Pancreas (tissue), 10 donors: ENCODE measurements around the gene CFAP298. TPM values are rescaled to one million over a fixed set of nuclear protein-coding genes. Genes with fewer than 3 reads are reported as not detected.

Experiments
- ATAC-seq, 4 donors: fragments of 200-7000 bp; cut with Tn5 transposase; one replicate each; pipeline versions ENCODE4 v1.8.0 to v1.9.1; 2020; ENCODE audit warnings: mild to moderate bottlenecking in 4 of 4, moderate library complexity in 4 of 4
- DNase-seq, 6 donors: peaks; one replicate each; pipeline ENCODE4 v3.0.0-alpha.2; 2020
- FAIRE-seq: peaks from 2 replicates; lab custom pipeline; 2012; peaks lifted over from hg19 to GRCh38; lab: Jason Lieb, UNC
- H3K27ac ChIP-seq, 4 donors: fragments of 200-600 bp; sonication (generic); 1 replicate in 3 of 4; 2 replicates in 1 of 4; pipeline versions ENCODE4 v1.5.0 to v1.8.0; 2020
- H3K27me3 ChIP-seq, 4 donors: fragments of 200-600 bp; one replicate each; pipeline ENCODE4 v1.8.0; 2021
- H3K36me3 ChIP-seq, 3 donors: fragments of 200-600 bp; sonication (generic) in 1 of 3; one replicate each; pipeline versions ENCODE4 v1.5.0 to v1.8.0; 2020 to 2021
- H3K4me1 ChIP-seq, 3 donors: fragments of 200-600 bp; one replicate each; pipeline ENCODE4 v1.8.0; 2021
- H3K4me3 ChIP-seq, 4 donors: fragments of 200-600 bp; sonication (generic) in 2 of 4; one replicate each; pipeline versions ENCODE4 v1.5.0 to v1.8.0; 2020 to 2021
- H3K9me3 ChIP-seq, 4 donors: fragments of 200-600 bp; one replicate each; pipeline ENCODE4 v1.8.0; 2021
- WGBS, 2 donors: extraction: QIAGEN DNeasy Blood & Tissue Kit; methylation state at CpG; one replicate each; pipeline ENCODE4 v1.1.7; 2013; 5-methylcytosine and 5-hydroxymethylcytosine counted together
- intact Hi-C, 3 donors: fragments of 100-400 bp; cut with DNase I; formaldehyde crosslinking; loops; one replicate each; pipeline versions ENCODE4 v1.11.1 to v1.14.2; 2022
- polyA plus RNA-seq, 2 donors: library from polyadenylated mRNA; stranded (reverse); fragments of 200-250 nt; gene quantifications; one replicate each; pipeline ENCODE4 v1.2.3, GENCODE V29; 2013
- total RNA-seq, 6 donors: library from RNA; stranded (reverse); fragmentation: NEBNext Ultra II Directional in 4 of 6; extraction: Animal tissue kit (Norgen Biotek cat#: 25700) in 4 of 6; gene quantifications; one replicate each; pipeline versions ENCODE4 v1.2.1 to v1.2.4, GENCODE V29; 2021 to 2023
- TF ChIP-seq, protein P1 (sequence below), 4 donors: fragments of 200-600 bp; sonication (generic) in 3 of 4; IDR thresholded peaks; one replicate each; pipeline versions ENCODE4 v1.5.0 to v1.8.0; 2021; ENCODE audit warnings: antibody characterized with exemption in 4 of 4
- donor health status: healthy with polysubstance abuse.
- donor health status: DM: no; HTN: no; CAD: no; lungs with moderate emphysema.
- donor health status: DM: no; HTN: no; CAD: no.
- donor health status: control.
- donor health status: control.
- donor health status: Bipolar disorder and iron deficiency.
- donor health status: DM: yes; HTN: yes; CAD: no.
- donor health status: DM: no; HTN: no; CAD: no.
- donor health status: DM: no; HTN: no; CAD: no.
- donor health status: DM: yes; HTN: yes; CAD: no.

The CFAP298 gene
- total and polyA plus RNA-seq, 8 donors: 11.8 to 36.2 (median 21.1) TPM

DNA sequence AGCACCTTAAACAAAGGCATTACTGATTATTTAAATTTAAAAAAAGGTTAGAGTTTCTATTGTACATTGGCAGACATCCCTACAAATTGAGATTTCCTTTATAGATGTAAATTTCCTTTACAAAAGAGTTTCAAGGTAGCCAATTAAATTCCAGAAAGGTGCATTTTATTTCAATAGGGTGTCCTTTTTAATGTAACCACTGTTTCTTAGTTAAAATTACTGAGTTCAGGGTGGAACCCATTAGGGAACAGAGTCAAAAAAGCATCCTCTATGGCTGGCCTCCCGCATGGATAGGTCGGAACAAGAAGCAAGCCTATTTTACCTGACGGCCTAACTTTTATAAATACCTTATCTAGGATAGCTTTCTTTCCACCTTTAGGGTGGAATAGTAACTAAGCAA lies 51.3 kb downstream of the CFAP298 start:
- TF ChIP-seq, protein P1, sequence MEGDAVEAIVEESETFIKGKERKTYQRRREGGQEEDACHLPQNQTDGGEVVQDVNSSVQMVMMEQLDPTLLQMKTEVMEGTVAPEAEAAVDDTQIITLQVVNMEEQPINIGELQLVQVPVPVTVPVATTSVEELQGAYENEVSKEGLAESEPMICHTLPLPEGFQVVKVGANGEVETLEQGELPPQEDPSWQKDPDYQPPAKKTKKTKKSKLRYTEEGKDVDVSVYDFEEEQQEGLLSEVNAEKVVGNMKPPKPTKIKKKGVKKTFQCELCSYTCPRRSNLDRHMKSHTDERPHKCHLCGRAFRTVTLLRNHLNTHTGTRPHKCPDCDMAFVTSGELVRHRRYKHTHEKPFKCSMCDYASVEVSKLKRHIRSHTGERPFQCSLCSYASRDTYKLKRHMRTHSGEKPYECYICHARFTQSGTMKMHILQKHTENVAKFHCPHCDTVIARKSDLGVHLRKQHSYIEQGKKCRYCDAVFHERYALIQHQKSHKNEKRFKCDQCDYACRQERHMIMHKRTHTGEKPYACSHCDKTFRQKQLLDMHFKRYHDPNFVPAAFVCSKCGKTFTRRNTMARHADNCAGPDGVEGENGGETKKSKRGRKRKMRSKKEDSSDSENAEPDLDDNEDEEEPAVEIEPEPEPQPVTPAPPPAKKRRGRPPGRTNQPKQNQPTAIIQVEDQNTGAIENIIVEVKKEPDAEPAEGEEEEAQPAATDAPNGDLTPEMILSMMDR (IDR thresholded peaks at IDR 0.05): no peak
- FAIRE-seq (no peak), DNase-seq (no peak), ATAC-seq (no peak)
- Histone ChIP-seq H3K4me1 (no peaks in the 10 kb centered on the region), H3K36me3 (no peaks in the 10 kb centered on the region), H3K9me3 (no peaks in the 10 kb centered on the region), H3K27ac (no peak overlapping the region), H3K4me3 (no peak overlapping the region), H3K27me3 (no peaks in the 10 kb centered on the region)
- WGBS, 2 donors: 94 to 95% methylated on average over 3 of the region's 3 CpGs
- intact Hi-C loops: no loop called here

DNA sequence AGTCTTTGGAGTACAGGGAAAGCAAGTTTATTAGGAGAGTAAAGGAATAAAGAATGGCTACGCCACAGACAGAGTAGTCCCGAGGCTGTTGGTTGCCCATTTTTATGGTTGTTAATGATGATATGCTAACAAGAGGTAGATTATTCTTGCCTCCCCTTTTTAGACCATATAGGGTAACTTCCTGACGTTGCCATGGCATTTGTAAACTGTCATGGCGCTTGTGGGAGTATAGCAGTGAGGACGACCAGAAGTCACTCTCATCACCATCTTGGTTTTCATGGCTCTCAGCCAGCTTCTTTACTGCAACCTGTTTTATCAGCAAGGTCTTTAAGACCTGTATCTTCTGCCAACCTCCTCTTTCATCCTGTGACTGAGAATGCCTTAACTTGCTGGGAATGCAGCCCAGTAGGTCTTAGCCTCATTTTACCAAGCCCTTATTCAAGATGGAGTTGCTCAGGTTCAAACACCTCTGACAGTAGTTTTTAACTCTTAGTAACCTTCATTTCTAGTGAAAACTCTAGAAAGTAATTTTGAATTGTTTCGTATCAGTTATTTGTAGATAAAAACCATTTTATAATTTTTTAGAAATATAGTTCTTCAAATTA lies 53.1 kb downstream of the CFAP298 start:
- Histone ChIP-seq H3K36me3 (no peaks in the 10 kb centered on the region), H3K4me3 (no peak overlapping the region), H3K27me3 (no peaks in the 10 kb centered on the region), H3K9me3 (no peaks in the 10 kb centered on the region), H3K4me1 (no peaks in the 10 kb centered on the region), H3K27ac (no peak overlapping the region)
- 81 to 87% methylated on average over 6 of the region's 6 CpGs for WGBS, 2 donors
- no peak for DNase-seq
- intact Hi-C loops: no loop called here
- ATAC-seq: no peak
- peak; percentile 57 for FAIRE-seq
- TF ChIP-seq, protein P1 (IDR thresholded peaks at IDR 0.05): no peak

DNA sequence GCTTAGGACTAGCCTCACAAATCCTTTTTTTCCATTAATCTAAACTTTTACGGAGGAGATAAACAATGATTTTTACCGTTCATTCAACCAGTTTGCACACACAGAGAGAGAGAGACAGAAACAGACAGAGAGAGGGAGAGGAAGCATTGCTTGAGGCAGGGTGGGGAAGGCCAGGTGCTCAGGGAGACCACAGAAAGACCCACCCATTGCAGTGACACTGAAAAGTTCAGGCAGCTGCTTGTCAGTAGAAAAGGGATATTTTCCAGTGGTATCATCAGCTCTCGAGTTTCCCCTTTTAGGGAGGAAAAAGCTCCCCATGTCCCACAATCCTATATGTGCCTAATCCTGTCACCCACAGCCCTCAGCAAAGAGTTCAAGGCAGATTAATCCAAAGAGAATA lies 54.1 kb downstream of the CFAP298 start:
- no peaks in the 10 kb centered on the region for H3K4me1 ChIP-seq
- no peak overlapping the region for H3K27ac ChIP-seq
- DNase-seq: no peak
- TF ChIP-seq, protein P1 (IDR thresholded peaks at IDR 0.05): no peak
- 78 to 85% methylated on average over 3 of the region's 3 CpGs for WGBS, 2 donors
- no peaks in the 10 kb centered on the region for H3K9me3 ChIP-seq
- intact Hi-C loops: no loop called here
- no peak for FAIRE-seq
- no peaks in the 10 kb centered on the region for H3K27me3 ChIP-seq
- ATAC-seq: no peak
- H3K36me3 ChIP-seq: no peaks in the 10 kb centered on the region
- H3K4me3 ChIP-seq: no peak overlapping the region

DNA sequence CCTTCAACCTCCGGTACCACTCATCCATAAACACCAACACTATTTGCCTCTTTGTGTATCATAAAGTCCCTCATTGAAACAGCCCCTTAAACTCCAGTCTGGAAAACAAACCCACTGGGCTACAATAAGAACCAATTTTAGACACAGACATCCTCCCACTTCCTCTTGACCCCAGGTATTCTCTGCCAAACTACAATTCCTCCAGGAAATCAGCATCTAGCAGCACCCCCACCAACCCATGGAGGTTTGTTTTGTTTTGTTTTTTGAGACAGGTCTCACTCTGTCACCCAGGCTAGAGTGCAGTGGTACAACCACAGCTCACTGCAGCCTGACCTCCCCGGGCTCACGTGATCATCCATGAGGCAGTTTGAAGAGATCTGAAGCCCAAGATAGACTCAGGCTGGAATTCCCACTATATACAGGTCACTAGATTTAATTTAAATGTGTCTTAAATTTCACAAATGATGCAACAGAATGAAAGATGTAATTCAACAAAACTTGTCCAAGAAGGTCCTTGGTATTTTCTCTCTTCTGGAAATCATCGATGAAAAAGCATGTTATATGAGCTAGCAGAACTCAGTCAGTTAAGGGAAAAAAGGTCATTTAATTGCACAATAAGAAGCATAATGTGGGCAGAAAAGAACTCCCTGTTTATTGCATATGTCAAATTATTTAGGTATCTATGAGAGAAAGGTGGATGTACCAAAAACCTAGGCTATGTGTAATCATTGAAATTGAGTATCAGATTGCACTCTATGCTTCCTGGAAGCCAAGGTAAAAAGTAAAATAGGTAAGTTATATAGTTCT lies 57.1 kb downstream of the CFAP298 start:
- no peaks in the 10 kb centered on the region for H3K9me3 ChIP-seq
- FAIRE-seq: no peak
- ATAC-seq: no peak
- no peak overlapping the region for H3K27ac ChIP-seq
- intact Hi-C loops: no loop called here
- no peak for DNase-seq
- TF ChIP-seq, protein P1 (IDR thresholded peaks at IDR 0.05): no peak
- 89 to 91% methylated on average over 4 of the region's 4 CpGs for WGBS, 2 donors
- H3K4me3 ChIP-seq: no peak overlapping the region
- no peaks in the 10 kb centered on the region for H3K27me3 ChIP-seq
- no peaks in the 10 kb centered on the region for H3K36me3 ChIP-seq
- H3K4me1 ChIP-seq: no peaks in the 10 kb centered on the region

DNA sequence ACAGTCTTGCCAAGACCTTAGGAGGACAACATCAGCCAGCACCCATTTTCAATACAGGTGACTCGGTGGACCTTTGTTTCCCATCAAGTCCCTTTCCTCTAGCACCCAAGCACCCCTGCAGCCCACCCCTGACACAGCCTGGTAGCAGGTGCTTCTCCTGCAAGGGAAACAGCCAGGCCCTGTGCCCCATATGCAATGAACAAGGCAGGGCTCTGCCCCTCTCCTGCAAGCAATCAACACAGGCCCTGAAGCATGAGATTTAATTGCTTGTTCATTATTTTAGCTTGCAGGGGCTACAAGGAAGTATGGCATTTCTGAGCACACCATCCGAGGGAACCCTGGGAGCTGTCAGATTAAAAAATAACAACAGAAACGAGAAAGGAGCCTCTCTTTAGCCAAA lies 62.3 kb downstream of the CFAP298 start:
- ATAC-seq: no peak
- Histone ChIP-seq H3K4me3 (no peak overlapping the region), H3K27ac (no peak overlapping the region), H3K27me3 (no peaks in the 10 kb centered on the region), H3K36me3 (no peaks in the 10 kb centered on the region), H3K4me1 (no peaks in the 10 kb centered on the region), H3K9me3 (no peaks in the 10 kb centered on the region)
- intact Hi-C loops: no loop called here
- FAIRE-seq: no peak
- DNase-seq: no peak
- 61 to 75% methylated on average over 3 of the region's 3 CpGs for WGBS, 2 donors
- TF ChIP-seq, protein P1 (IDR thresholded peaks at IDR 0.05): no peak
